ENCODE measurements around the gene S100A9.

DNA sequence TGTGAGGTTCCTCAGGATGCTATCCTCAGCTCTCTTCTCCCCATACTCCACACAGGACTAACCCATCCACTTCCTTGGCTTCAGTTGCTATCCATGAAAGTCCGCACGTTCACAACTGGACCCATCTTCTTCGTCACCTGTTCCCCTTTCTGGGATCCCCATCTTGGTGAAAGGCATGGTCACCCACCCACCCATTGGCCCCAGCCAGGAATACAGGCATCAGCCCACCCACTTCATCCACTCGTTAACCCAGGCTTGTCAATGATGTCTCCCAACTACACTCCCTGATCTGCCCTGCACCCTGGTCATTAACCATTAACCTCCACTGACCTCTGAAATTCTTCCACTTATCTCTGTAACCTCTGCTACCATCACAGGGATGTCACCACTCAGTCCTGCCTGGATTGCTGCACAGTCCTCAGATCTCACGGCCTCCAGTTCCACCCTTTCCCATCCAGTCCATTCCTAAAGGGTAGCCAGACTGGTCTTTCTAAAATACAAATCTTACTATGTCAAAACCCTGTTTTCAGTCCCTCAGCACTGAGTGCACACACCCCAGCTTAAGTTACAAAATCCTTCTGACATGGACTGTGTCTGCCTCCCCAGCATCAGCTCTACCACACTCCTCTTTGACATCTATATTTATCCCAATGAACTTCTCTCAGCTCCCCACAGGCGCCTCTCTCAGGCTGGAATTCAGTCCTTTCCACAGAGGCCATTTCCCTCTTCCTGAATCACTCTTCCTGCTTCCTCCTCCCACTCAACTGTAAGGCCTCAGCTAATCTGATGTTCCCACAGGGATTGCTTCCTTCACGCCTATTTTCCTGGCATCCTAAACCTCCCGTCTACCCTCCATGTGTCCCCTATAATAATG, 19.4 kb upstream of the S100A9 start:
- TF ChIP-seq EZH2phosphoT487 (IDR thresholded peaks at IDR 0.05; ENCODE audit: borderline replicate concordance, low read length), result no peak
- TF ChIP-seq, protein P1, sequence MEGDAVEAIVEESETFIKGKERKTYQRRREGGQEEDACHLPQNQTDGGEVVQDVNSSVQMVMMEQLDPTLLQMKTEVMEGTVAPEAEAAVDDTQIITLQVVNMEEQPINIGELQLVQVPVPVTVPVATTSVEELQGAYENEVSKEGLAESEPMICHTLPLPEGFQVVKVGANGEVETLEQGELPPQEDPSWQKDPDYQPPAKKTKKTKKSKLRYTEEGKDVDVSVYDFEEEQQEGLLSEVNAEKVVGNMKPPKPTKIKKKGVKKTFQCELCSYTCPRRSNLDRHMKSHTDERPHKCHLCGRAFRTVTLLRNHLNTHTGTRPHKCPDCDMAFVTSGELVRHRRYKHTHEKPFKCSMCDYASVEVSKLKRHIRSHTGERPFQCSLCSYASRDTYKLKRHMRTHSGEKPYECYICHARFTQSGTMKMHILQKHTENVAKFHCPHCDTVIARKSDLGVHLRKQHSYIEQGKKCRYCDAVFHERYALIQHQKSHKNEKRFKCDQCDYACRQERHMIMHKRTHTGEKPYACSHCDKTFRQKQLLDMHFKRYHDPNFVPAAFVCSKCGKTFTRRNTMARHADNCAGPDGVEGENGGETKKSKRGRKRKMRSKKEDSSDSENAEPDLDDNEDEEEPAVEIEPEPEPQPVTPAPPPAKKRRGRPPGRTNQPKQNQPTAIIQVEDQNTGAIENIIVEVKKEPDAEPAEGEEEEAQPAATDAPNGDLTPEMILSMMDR (IDR thresholded peaks at IDR 0.05; ENCODE audit: low read depth, low read length, poor library complexity, severe bottlenecking), result no peak

Data from DOHH2 (cell line).